GM12892 (cell line): Measurements from ENCODE around the gene TENT4A.

Experiments
- DNase-seq: peaks from one replicate; pipeline ENCODE4 v3.0.0; 2011; ENCODE audit not compliant: insufficient read length
- FAIRE-seq: peaks from 2 replicates; lab custom pipeline; 2011; peaks lifted over from hg19 to GRCh38; lab: Jason Lieb, UNC
- POLR2A ChIP-seq: IDR thresholded peaks from 2 replicates; pipeline ENCODE4 v1.6.1; 2011; ENCODE audit warnings: low read depth, low read length, control low read depth
- POLR2AphosphoS5 ChIP-seq: IDR thresholded peaks from 2 replicates; pipeline ENCODE4 v1.6.1; 2011; ENCODE audit warnings: low read depth, low read length, control low read depth
- TAF1 ChIP-seq: IDR thresholded peaks from 2 replicates; pipeline ENCODE4 v1.6.1; 2011; ENCODE audit warnings: low read depth, mild to moderate bottlenecking, control low read depth, low read length, borderline replicate concordance

Gene TENT4A

DNA sequence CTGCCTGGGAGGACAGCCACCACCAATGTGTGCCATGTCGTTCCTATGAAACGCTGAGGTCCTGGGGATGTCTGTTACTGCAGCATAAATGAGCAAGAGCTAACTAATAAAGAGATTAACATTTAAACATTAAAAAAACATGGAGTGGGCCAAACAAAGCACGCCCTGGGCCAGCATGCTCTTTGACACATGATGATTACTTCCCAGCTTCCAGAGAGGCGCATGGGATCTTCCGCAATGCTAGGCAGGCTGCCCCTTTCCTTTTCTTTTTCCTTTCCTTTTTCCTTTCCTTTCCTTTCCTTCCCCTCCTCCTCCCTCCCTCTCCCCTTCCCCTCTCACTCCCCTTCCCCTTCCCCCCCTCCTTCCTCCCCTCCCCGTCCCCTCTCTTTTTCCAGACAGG, 10.6 kb upstream of the TENT4A start:
- TF ChIP-seq POLR2A (no peak), TAF1 (no peak), POLR2AphosphoS5 (no peak)
- FAIRE-seq (no peak), DNase-seq (no peak)

DNA sequence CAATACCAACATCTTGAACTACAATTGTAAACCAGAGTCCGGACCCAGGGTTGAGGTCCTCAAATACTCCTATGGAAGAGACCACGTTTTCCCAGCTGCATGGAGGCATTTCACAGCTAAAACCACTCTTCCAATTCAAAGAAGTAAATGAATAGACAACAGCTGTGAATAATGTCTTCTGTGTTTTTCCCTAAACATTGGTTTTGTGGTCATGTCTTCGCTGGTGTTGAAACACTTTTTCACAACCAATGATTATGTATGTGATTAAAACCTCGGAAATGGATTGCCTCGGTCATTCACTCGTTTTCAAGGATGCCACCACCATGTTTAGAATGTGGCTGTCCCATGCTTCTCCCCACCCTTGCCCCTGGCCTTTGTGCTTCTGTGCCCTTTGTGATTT, 9.4 kb upstream of the TENT4A start:
- no peak for FAIRE-seq

DNA sequence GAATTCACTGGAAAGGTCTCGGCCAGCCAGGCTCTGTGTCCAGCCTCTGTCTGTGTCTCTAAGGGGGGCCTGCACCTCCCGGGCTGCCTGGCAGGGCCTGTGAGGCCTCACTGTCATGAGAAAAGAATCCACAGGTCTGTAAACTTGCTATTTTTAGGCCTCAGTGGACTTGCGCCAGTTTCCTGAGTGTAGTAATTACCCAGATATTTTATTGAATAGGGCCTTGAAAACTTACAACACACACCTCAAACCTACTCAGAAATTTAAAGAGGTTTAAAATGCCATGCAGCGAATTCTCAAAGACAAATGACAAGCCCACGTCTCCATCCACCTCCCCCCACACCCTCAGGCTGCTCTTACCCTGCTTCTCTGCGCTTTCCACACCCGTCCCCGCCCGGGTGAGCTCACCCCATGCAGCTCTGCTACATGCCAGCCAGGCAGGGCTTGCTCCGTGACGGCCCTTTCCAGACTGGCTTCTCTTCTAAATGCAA, 8.8 kb upstream of the TENT4A start:
- TF ChIP-seq POLR2A, result no peak
- no peak for TF ChIP-seq POLR2AphosphoS5
- no peak for TF ChIP-seq TAF1
- DNase-seq (no peak), FAIRE-seq (no peak)

More for the DNA sequence above, 9.4 kb upstream of the TENT4A start:
- DNase-seq, result no peak
- TF ChIP-seq POLR2A, result no peak
- TF ChIP-seq POLR2AphosphoS5, result no peak
- no peak for TF ChIP-seq TAF1

DNA sequence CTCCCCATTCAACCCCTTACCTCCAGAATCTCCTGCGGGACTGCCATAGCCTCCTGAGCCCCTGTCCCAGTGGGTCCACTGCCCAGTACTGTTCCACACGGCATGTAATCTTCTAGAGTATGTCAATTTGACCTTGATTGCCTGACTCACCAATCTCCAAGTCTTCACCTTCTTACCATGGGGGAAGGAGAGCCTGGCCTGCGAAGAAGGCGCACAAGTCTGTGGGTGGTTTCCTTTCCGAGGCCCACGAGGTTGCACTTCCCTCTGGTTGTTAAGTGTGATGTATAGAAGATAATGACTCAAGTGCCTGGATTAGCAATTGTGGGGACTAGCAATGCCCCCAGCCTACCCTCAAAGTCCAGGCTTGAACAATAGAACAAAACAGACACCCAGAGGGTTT, 8.1 kb upstream of the TENT4A start:
- TF ChIP-seq POLR2A, result no peak
- TF ChIP-seq TAF1, result no peak
- no peak for TF ChIP-seq POLR2AphosphoS5
- FAIRE-seq (peak; percentile 38), DNase-seq (peak; percentile 50)

DNA sequence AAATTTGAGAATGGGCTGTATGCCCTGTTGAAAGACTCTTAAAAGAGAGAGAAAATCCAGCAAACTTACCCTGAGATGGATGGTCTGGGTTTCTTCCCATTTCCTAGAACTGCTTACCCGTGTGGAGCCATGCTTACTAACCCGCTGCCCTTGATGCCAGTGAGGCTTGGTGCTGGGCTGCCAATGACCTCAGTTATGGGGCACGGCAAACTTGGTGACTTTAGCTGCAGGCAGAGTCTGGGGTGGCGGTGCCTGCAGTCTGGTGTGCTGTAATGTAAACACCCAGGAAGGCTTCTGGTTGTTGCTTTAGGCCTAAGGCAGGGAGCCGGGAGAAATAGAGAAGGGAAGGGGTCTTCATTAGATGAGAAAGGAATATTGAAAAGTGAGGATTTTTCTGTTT, 7.3 kb upstream of the TENT4A start:
- DNase-seq (no peak), FAIRE-seq (no peak)
- no peak for TF ChIP-seq TAF1
- TF ChIP-seq POLR2AphosphoS5, result no peak
- TF ChIP-seq POLR2A, result no peak

DNA sequence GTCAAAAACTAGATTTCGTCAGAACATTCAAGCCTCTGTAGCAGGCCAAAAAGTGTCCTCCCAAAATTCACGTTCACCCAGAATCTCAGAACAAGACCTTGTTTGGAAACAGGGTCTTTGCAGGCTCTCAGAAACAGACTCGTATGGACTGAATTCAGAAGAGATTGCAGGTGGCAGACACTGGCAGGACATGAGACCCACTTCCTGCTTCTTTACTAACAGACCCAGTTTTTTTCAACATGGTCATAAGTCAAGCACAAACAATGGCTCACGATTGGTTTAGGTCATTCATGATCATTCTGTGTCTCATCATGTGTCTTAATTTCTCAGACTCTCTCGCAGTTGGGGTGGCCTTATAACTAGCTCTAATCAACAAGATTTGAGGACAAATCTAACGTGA, 5.4 kb upstream of the TENT4A start:
- DNase-seq (no peak), FAIRE-seq (no peak)
- TF ChIP-seq POLR2AphosphoS5 (no peak), POLR2A (no peak)

DNA sequence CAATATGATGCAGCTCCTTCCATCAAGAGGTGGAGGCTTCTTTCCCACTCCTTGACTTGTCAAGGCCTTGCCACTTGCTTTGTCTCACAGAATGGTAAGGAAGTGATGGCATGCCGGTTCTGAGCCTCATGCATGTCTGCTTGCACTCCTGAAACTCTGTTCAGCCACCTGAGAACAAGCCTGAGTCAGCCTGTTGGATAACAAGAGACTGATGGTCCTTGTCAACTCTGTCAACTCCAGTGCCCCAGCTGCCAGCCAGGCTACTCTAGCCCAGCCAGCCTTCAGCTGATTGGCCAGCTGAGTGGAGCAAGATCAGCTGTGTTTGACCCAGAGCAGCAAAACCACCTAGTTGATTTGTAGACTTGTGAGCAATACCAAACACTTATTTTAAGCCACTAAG, 4.4 kb upstream of the TENT4A start:
- TF ChIP-seq POLR2A (no peak), POLR2AphosphoS5 (no peak), TAF1 (no peak)
- FAIRE-seq (peak; percentile 27), DNase-seq (no peak)

DNA sequence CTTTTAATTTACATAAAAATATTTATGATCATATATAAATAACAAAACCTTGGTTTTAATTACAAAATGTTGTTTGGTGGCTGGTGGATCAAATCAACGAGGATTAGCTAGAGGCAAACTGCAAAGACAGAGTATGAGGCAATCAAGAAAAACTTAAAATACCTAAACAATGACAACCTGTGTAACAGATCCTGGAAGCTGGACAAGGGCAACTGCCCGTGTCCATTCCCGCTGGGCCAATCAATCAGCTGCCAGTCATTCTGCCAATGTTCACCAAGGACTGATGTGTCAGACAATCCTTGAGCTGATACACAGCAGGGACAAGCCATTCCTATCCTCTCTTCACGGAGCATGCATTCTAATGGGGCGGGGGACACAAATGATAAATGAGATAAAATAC, 3.2 kb upstream of the TENT4A start:
- no peak for DNase-seq
- FAIRE-seq, result no peak
- TF ChIP-seq POLR2AphosphoS5 (no peak), POLR2A (no peak), TAF1 (no peak)

DNA sequence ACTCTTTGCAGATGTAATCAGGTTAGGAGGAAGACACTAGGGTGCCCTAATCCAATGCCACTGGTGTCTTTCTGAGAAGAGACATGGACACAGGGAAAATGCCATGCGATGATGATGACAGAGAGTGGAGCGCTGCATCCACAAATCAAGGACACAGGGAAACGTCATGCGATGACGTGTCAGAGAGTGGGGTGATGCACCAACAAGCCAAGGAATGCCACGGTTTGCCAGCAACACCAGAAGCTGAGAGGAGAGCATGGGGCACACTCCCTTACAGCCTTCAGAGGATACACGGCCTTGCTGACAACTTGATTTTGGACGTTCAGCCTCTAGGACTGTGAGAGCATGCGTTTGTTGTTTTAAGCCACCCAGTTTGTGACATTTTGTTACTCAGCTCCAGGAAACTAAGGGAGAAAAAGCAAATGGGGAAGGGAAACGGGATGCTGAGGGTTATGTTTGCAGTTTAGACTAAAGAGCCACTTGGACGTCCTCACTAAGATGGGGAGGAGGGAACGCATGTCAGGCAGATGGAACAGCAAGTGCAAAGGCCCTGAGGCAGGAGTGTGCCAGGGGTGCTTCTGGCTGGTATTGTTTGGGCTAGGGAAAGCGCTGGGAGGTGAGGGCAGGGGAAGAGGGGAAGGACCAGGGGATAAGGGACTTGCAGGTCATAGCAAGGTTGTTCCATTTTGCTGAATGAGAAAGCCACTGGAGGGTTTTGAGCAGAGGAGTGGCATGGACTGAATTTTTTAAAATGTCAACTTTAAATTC, 2.5 kb upstream of the TENT4A start:
- FAIRE-seq, result no peak
- no peak for TF ChIP-seq POLR2AphosphoS5
- no peak for TF ChIP-seq POLR2A
- no peak for TF ChIP-seq TAF1
- no peak for DNase-seq

DNA sequence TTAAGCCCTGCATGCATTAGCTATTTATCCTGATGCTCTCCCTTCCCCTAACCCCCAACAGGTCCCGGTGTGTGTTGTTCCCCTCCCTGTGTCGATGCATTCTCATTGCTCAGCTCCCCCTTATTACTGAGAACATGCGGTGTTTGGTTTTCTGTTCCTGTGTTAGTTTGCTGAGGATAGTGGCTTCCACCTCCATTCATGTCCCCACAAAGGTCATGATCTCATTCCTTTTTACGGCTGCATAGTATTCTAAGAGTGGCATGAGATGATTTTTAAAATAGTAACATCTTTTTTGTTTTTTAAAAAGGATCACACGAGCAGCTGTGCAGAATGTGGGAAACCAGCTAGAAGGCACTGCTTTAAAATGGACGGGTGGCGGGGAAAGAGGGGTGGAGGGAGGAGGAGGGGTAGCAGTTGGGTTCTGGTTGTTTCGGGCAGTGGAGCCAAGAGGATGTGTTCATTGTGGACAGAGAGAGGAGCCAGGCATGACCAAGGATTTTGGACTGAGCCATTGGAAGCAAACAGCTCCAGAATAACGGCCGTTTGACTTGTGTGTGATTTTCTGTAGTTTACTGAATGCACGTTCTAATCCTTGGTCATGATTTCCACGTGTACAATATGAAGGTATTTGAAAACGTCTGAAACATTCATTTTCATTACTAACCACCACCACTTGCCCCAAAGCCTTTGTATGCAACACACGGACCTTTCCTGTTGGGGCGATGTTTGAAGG, 1.7 kb upstream of the TENT4A start:
- FAIRE-seq (peak; percentile 80), DNase-seq (no peak)
- no peak for TF ChIP-seq POLR2A
- no peak for TF ChIP-seq TAF1
- TF ChIP-seq POLR2AphosphoS5, result no peak

DNA sequence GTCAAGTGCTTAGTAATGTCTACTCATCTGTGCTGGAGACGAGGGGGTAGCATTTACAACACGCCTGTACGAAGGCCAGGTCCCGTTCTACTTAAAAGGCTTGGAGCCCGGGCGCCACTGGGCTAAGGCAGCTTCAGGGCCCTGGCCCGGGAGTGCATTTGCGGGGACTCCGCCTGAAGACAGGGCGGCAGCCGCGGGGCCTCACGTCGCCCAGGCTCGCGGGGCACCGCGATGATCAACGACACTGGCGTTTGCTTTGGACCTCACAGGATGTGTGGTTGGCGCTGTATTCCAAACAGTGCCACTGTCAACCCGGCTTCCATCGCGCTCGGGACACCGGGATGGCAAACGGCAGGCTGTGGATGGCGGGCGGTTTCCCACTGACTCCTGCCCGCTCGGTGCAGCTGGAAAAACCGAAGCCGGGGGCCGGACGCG, 1.1 kb upstream of the TENT4A start:
- DNase-seq (no peak), FAIRE-seq (peak; percentile 54)
- TF ChIP-seq POLR2AphosphoS5 (no peak; the same call in 1 of the 2 replicates), TAF1 (no peak; the same call in 1 of the 2 replicates), POLR2A (no peak)

DNA sequence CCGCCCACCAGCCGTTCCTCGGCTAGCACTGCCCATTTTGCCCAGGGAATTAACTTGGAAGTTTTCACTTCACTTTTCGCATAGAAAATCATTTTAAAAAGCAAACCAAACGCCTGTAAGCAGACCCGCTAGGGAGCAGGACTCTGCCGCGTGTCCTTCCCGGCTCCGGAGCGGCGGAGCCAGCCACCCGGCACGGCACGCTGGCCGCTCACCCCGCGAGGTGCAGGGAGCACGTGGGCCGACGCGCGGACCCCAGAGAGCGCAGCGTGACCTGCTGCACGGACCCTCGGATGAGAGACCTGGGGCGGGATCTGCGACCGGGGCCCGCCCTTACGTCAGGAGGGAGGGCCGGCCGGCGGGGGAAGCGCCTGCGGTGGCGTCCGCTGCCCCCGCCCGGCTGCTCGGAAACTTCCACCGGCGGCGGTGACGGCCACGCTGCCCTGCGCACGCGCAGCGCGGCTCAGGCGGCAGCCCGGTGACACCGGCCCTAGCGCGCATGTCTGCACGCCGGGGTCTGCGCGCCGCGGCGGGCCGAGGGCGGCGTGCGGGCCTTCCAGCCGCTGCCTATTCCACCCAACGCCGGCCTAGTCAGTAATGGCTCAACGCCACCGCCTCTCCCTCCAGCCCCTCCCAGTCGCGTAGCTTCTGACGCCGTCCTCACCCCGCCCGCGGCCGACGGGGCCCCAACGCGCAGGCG, 507 bp upstream of the TENT4A start:
- DNase-seq (peak; percentile 91), FAIRE-seq (peak; percentile 97)
- TF ChIP-seq TAF1, result no peak
- TF ChIP-seq POLR2A, result peak; percentile 80
- TF ChIP-seq POLR2AphosphoS5, result peak; percentile 76
